ENCODE data around the gene TOM1. TPM values are rescaled to one million over a fixed set of nuclear protein-coding genes. Genes with fewer than 3 reads are reported as not detected.

TOM1 gene
- total and polyA plus RNA-seq, 2 donors (not counting 1 experiment from before 2014, with no cell fraction given) = 25.3 to 53.2 TPM

GRCh38 chr22:35345808-35346505, 46.3 kb downstream of the TOM1 start:
- Histone ChIP-seq H3K4me3 (ENCODE audit: control extremely low read depth in 1 of 5, extremely low read depth in 1 of 5, insufficient read depth in 1 of 5, low read depth in 2 of 5, low read length in 4 of 5) (no peak overlapping the region), H2AFZ (ENCODE audit: insufficient read depth, low read depth, low read length, poor library complexity, severe bottlenecking) (no peak overlapping the region), H3K9ac (ENCODE audit: low read length) (no peak overlapping the region), H3K4me2 (replicated peaks; ENCODE audit: low read depth, low read length, poor library complexity, severe bottlenecking) (no peak overlapping the region), H4K20me1 (ENCODE audit: control insufficient read depth, insufficient read depth, low read length, poor library complexity, severe bottlenecking) (no peaks in the 10 kb centered on the region), H3K4me1 (ENCODE audit: control insufficient read depth in 2 of 2, insufficient read depth in 2 of 2, low read length in 2 of 2) (peaks cover 7 to 20% of the 10 kb centered on the region in 2 donors), H3K9me3 (ENCODE audit: control extremely low read depth in 1 of 3, control insufficient read depth in 2 of 3, insufficient read depth in 1 of 3, low read length in 2 of 3) (no peaks in the 10 kb centered on the region), H3K36me3 (replicated peaks in 1 of 2; ENCODE audit: control extremely low read depth in 1 of 2, control insufficient read depth in 1 of 2, extremely low read depth in 1 of 2, insufficient read depth in 2 of 2, low read length in 1 of 2) (peaks cover 0 to 10% of the 10 kb centered on the region in 2 experiments), H3K79me2 (ENCODE audit: control insufficient read depth, insufficient read depth, low read length) (no peaks in the 10 kb centered on the region), H3K27me3 (replicated peaks in 1 of 4; ENCODE audit: control extremely low read depth in 1 of 4, control insufficient read depth in 3 of 4, insufficient read depth in 4 of 4, low read length in 3 of 4) (no peaks in the 10 kb centered on the region), H3K27ac (ENCODE audit: low read length in 2 of 2) (no peak overlapping the region)
- intact Hi-C loops (cut with micrococcal nuclease) = no loop called here
- TF ChIP-seq CTCF (IDR thresholded peaks at IDR 0.05) (no peak), EZH2 (IDR thresholded peaks at IDR 0.05; ENCODE audit: borderline replicate concordance, insufficient read depth, low read depth, low read length, poor library complexity, severe bottlenecking) (no peak)
- CTCF ChIA-PET = interaction anchor here (1.0 to 8.8 kb wide), 2 partner anchors 15 to 237 kb away, joined by 7 to 136 read pairs; no protein-coding TSS in a partner anchor
- POLR2A ChIA-PET = interaction anchor here (0.6 kb wide), 1 partner anchor 64 kb away, joined by 3 read pairs; no protein-coding TSS in a partner anchor
- peaks cover 28% of the 10 kb centered on the region for H3K4me1 Mint-ChIP-seq
- 94% methylated on average over 10 of the region's 11 CpGs for WGBS (ENCODE audit: insufficient coverage)
- H3K27me3 Mint-ChIP-seq = no peaks in the 10 kb centered on the region
- H3K27ac Mint-ChIP-seq = no peak overlapping the region
- no peaks in the 10 kb centered on the region for H3K9me3 Mint-ChIP-seq (ENCODE audit: insufficient read depth)
- no peak overlapping the region for H3K4me3 Mint-ChIP-seq
- no peak for ATAC-seq (ENCODE audit: low read depth)
- DNase-seq = no peak

- no peak overlapping the region for H3K4me2 ChIP-seq (replicated peaks; ENCODE audit: low read depth, low read length, poor library complexity, severe bottlenecking)
- no peak overlapping the region for H3K4me3 Mint-ChIP-seq
- DNase-seq (no peak), ATAC-seq (ENCODE audit: low read depth) (no peak)
- intact Hi-C loops (cut with micrococcal nuclease) = no loop called here
- 97% methylated on average over 12 of the region's 19 CpGs for WGBS (ENCODE audit: insufficient coverage)
- no peak overlapping the region for H3K4me3 ChIP-seq (ENCODE audit: control extremely low read depth in 1 of 5, extremely low read depth in 1 of 5, insufficient read depth in 1 of 5, low read depth in 2 of 5, low read length in 4 of 5)
- no peak overlapping the region for H2AFZ ChIP-seq (ENCODE audit: insufficient read depth, low read depth, low read length, poor library complexity, severe bottlenecking)
- peaks cover 29% of the 10 kb centered on the region for H3K4me1 Mint-ChIP-seq
- no peaks in the 10 kb centered on the region for H4K20me1 ChIP-seq (ENCODE audit: control insufficient read depth, insufficient read depth, low read length, poor library complexity, severe bottlenecking)
- no peaks in the 10 kb centered on the region for H3K79me2 ChIP-seq (ENCODE audit: control insufficient read depth, insufficient read depth, low read length)
- no peaks in the 10 kb centered on the region for H3K27me3 ChIP-seq (replicated peaks in 1 of 4; ENCODE audit: control extremely low read depth in 1 of 4, control insufficient read depth in 3 of 4, insufficient read depth in 4 of 4, low read length in 3 of 4)
- no peak for TF ChIP-seq CTCF (IDR thresholded peaks at IDR 0.05)
- no peak for TF ChIP-seq EZH2 (IDR thresholded peaks at IDR 0.05; ENCODE audit: borderline replicate concordance, insufficient read depth, low read depth, low read length, poor library complexity, severe bottlenecking)
- ChIA-PET CTCF (interaction anchor here (8.8 kb wide), 1 partner anchor 236 kb away, joined by 136 read pairs; no protein-coding TSS in a partner anchor), POLR2A (interaction anchor here (0.6 kb wide), 1 partner anchor 63 kb away, joined by 3 read pairs; no protein-coding TSS in a partner anchor)
- H3K9ac ChIP-seq (ENCODE audit: low read length) = no peak overlapping the region
- no peaks in the 10 kb centered on the region for H3K9me3 Mint-ChIP-seq (ENCODE audit: insufficient read depth)
- peaks cover 0 to 7% of the 10 kb centered on the region in 2 experiments for H3K36me3 ChIP-seq (replicated peaks in 1 of 2; ENCODE audit: control extremely low read depth in 1 of 2, control insufficient read depth in 1 of 2, extremely low read depth in 1 of 2, insufficient read depth in 2 of 2, low read length in 1 of 2)
- peaks cover 14 to 22% of the 10 kb centered on the region in 2 donors for H3K4me1 ChIP-seq (ENCODE audit: control insufficient read depth in 2 of 2, insufficient read depth in 2 of 2, low read length in 2 of 2)
- H3K27me3 Mint-ChIP-seq = no peaks in the 10 kb centered on the region
- H3K27ac Mint-ChIP-seq = no peak overlapping the region
- H3K9me3 ChIP-seq (ENCODE audit: control extremely low read depth in 1 of 3, control insufficient read depth in 2 of 3, insufficient read depth in 1 of 3, low read length in 2 of 3) = no peaks in the 10 kb centered on the region
- no peak overlapping the region for H3K27ac ChIP-seq (ENCODE audit: low read length in 2 of 2)
Observed at GRCh38 chr22:35346596-35347220, 47.0 kb downstream of the TOM1 start.

Data from B cell (primary cell).